ENCODE results near the gene FRMD1. TPM values are rescaled to one million over a fixed set of nuclear protein-coding genes. Genes with fewer than 3 reads are reported as not detected.

Gene FRMD1
- total RNA-seq, 4 donors from 2014 or later: 0.79 to 4.8 (median 1.7) TPM

DNA sequence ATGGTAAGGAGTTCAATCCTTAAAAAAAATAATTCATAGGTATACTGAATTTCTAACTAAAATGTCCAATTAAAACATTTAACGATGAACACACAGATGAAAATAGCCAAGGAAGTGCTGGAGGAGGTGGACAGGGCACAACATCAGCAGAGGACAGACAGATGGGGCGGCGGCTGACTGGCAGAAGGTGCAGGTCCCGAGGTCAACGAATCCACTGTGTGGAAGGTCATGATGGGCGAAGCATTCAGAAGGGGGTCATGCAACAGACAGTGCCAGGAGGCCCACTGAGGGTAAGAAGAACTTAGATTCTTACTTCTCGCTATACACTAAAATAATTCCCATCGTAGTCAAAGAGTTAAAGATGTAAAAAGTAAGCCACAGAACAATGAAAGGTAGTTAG, 34.2 kb upstream of the FRMD1 start:
- ATAC-seq (ENCODE audit: low FRiP score) (no peak), DNase-seq (ENCODE audit: low spot score) (no peak)
- TF ChIP-seq, protein P1, sequence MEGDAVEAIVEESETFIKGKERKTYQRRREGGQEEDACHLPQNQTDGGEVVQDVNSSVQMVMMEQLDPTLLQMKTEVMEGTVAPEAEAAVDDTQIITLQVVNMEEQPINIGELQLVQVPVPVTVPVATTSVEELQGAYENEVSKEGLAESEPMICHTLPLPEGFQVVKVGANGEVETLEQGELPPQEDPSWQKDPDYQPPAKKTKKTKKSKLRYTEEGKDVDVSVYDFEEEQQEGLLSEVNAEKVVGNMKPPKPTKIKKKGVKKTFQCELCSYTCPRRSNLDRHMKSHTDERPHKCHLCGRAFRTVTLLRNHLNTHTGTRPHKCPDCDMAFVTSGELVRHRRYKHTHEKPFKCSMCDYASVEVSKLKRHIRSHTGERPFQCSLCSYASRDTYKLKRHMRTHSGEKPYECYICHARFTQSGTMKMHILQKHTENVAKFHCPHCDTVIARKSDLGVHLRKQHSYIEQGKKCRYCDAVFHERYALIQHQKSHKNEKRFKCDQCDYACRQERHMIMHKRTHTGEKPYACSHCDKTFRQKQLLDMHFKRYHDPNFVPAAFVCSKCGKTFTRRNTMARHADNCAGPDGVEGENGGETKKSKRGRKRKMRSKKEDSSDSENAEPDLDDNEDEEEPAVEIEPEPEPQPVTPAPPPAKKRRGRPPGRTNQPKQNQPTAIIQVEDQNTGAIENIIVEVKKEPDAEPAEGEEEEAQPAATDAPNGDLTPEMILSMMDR (IDR thresholded peaks at IDR 0.05): no peak

DNA sequence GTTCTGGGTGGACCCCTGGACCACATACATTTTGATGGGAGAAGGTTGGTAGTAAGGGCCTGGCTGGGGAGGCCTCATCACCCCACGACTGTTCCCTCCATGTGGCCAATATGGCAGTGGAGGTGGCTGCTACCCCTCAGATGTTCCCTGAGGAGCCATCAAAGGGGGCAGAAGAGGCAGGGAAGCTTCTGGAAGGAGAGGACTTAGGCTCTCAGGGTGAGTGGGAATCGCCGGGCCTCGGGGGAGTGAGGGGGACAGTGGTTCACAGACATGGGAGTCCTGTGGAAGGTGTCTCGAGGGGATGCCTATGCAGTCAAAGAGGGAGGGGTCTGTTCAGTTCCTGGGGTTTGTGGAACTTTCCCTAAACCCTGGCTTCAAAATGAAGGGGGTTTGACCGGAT, 32.9 kb upstream of the FRMD1 start:
- DNase-seq (ENCODE audit: low spot score) (no peak), ATAC-seq (ENCODE audit: low FRiP score) (no peak)
- TF ChIP-seq, protein P1 (IDR thresholded peaks at IDR 0.05): no peak

DNA sequence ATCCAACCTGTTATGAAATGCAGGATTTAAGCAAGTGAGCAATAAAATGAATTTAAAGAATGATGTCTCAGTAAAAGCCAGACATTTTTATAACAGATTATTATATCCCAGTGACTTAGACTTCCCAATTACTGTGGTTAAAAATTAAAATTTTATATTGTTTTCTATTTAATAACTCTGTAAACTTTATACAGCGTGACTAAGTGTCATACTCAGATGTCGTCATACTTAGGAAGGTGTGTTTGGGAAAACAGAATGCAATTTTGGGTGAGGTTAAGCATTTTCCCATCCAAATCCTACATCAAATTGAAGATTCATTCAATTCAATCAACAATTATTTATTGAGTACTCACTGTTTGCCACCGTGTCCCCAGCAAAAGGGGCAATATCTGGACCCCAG, 31.4 kb upstream of the FRMD1 start:
- ATAC-seq (ENCODE audit: low FRiP score): no peak
- TF ChIP-seq, protein P1 (IDR thresholded peaks at IDR 0.05): no peak

DNA sequence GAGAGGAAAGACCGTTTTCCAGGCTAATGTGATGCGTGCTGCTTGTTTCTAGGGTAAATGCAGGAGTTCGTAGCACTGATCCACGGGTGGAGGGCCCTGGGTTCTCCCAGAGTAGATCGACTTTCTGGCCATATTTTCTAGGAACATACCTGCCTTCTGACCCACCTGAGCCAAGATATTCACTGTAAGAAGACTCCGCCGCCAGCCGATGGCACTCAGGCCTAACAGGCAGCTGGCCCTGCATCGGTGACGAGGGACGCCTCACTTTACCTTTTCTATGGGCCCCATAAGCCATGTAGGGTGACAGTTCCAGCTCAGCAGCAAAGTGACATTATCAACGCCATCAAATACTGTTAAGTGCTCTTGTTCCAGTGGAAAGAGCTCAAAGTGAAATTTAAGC, 30.2 kb upstream of the FRMD1 start:
- ATAC-seq (ENCODE audit: low FRiP score) (no peak), DNase-seq (ENCODE audit: low spot score) (no peak)
- TF ChIP-seq, protein P1 (IDR thresholded peaks at IDR 0.05): no peak

More for the DNA sequence above, 31.4 kb upstream of the FRMD1 start:
- DNase-seq (ENCODE audit: low spot score): no peak

DNA sequence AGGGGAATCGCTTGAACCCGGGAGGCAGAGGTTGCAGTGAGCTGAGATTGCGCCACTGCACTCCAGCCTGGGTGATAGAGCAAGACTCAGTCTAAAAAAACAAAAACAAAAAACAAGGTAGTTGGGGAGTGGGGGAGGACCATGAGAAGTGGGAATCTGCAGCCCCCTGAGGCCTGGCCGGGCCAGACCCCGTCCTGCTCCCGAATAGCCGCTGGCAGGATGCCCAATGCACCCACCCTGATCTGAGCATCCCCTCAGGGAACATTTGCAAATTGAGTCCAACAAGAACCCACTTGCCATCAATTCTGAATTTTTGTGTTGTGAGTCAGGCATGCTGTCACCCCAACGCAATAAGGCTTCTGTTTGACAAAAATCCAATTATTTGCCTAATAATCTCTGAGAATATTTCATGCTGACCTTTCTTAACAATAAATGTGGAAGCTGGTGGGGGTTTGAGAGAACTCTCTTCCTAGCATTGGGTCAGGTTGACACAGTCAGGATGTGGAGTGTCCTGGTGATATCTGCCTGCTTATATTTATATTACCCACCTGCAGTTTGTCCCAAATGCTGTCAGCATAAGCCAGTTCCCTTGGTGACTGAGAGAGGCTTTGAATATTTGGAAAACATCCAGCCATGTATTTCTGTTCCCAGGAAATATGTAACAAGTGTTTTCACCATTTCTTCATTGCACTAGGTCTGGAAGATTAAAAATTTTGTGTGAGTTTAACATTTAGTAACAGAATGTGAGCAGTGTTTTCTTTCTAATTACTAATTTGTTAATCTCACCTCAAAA, 28.4 kb upstream of the FRMD1 start:
- no peak for ATAC-seq (ENCODE audit: low FRiP score)

DNA sequence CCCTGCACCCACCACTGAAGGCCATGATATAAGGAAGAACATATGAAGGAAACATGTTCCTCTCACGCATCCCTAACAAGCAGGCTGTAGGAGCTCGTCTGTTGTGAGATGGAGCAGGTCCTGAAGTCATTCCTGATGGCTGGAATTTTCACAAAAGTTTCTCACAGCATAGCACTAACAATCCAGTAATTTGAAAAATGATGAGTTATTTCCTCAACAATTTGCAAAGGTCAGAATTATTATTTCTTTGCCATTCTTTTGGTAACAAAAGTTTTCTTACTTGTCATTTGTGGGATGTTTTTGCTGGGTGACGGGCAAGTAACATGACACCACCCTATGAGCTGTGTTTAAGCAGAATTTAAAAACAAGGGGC, 27.6 kb upstream of the FRMD1 start:
- TF ChIP-seq, protein P1 (IDR thresholded peaks at IDR 0.05): no peak
- ATAC-seq (ENCODE audit: low FRiP score) (no peak), DNase-seq (ENCODE audit: low spot score) (no peak)

More for the DNA sequence above, 28.4 kb upstream of the FRMD1 start:
- TF ChIP-seq, protein P1 (IDR thresholded peaks at IDR 0.05): no peak
- DNase-seq (ENCODE audit: low spot score): no peak

Measured in omental fat pad (tissue), 4 donors.